Body of pancreas (tissue), 4 donors: ENCODE measurements around the gene PKD2.

ENCODE experiments used
- CTCF ChIP-seq, 7 experiments: fragments of 450-650 bp in 4 of 7; fragments of 200-600 bp in 3 of 7; sonication (generic) in 3 of 7; IDR thresholded peaks; one replicate each; pipeline ENCODE4 v1.5.1; 2016 to 2019; ENCODE audit warnings: antibody characterized with exemption in 7 of 7
- POLR2A ChIP-seq, 3 donors: fragments of 450-650 bp; IDR thresholded peaks; one replicate each; pipeline ENCODE4 v1.6.1; 2016; ENCODE audit warnings: antibody characterized with exemption in 3 of 3, mild to moderate bottlenecking in 2 of 3

GRCh38 chr4:88018466-88018865 is 11.0 kb downstream of the PKD2 start:
- no peak for TF ChIP-seq CTCF (IDR thresholded peaks at IDR 0.05)
- no peak for TF ChIP-seq POLR2A (IDR thresholded peaks at IDR 0.05)
